GM23338 (cell line): ENCODE results near the gene KIFC1.

ENCODE experiments used
- POLR2AphosphoS5 ChIP-seq: IDR thresholded peaks from 2 replicates; pipeline ENCODE4 v1.6.1; 2016; ENCODE audit warnings: antibody characterized with exemption, low read depth
- TF ChIP-seq, protein P1 (sequence below), 2 experiments: fragments of 200-600 bp in 1 of 2; sonication (generic) in 1 of 2; conservative IDR thresholded peaks; 2 replicates each; pipeline versions ENCODE4 v1.5.1 to v1.6.1; 2016 to 2017; ENCODE audit warnings: antibody characterized with exemption in 2 of 2, low read depth in 2 of 2, mild to moderate bottlenecking in 2 of 2, moderate library complexity in 1 of 2

DNA sequence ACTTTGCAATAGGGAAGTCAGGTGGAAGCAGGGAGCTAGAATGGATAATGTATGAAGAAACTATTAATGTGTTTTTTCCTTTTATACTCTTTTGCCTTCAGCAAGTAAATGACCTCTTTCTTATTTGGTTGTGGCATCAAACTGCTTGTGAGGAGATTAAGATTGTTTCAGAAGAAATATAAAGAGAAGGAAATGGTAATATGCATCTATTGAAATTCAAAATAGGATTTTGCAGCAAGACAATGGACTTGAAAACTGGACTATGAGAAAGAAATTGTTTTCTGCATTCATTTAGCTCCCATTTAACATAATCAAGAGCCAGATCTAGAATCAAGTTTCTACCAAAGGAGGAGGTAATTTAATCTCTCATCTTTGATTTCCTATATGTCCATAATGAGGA lies 32.3 kb upstream of the KIFC1 start:
- TF ChIP-seq POLR2AphosphoS5: no peak
- TF ChIP-seq, protein P1, sequence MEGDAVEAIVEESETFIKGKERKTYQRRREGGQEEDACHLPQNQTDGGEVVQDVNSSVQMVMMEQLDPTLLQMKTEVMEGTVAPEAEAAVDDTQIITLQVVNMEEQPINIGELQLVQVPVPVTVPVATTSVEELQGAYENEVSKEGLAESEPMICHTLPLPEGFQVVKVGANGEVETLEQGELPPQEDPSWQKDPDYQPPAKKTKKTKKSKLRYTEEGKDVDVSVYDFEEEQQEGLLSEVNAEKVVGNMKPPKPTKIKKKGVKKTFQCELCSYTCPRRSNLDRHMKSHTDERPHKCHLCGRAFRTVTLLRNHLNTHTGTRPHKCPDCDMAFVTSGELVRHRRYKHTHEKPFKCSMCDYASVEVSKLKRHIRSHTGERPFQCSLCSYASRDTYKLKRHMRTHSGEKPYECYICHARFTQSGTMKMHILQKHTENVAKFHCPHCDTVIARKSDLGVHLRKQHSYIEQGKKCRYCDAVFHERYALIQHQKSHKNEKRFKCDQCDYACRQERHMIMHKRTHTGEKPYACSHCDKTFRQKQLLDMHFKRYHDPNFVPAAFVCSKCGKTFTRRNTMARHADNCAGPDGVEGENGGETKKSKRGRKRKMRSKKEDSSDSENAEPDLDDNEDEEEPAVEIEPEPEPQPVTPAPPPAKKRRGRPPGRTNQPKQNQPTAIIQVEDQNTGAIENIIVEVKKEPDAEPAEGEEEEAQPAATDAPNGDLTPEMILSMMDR (conservative IDR thresholded peaks at IDR 0.05; ENCODE audit: low read depth in 2 of 2): no peak
